Activated T-helper 9 cell treated with anti-CD3 and anti-CD28 coated beads, Interleukin-2, amount 50 U/mL, for 16 hours (primary cell): ENCODE measurements around the gene TRPC6.

Experiments
- DNase-seq: peaks from one replicate; pipeline ENCODE4 v3.0.0-alpha.2; 2020; ENCODE audit warnings: low read depth

The TRPC6 gene

DNA sequence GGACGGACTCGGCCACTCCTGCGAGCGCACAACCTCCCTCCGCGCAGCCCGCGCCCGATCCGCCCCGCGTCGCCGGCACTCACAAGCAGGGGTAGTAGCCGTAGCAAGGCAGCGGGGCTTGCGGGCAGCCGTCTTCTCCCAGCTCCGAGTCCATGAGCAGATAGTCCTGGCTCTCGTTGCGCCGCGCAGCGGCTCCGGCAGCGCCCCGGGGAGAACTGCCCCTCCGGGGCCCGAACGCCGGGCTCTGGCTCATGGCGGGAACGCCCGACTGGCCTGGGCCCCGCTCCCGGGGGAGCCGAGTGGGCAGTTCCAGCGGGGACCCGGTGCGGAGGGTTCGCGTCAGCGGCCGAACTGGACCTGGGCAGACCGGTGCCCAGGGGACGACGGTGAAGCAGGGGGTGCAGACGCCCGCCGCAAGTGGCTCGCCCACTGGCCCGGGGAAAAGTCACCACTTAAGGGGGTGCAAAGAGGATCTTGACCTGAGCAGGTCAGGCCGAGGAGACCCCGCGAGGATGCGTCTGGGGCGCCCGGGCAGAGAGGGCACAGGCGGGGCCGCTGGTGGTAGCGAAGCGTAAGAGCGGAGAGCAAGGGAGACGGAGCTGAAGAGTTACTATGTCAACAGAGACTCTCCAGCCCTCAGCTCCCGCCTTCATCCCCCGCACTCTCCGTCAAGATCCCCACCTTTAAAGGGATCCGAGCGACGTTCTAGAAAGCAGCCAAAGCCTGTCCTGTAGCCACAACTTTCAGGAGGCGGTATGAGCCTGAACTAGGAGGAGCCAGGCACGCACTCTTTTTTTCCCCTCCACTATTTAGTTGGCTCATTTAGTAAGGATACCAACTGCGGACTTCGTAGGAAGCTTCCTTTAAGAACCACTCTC, at the start of gene TRPC6:
Gene TRPC6, minus strand, starts transcription at position 757 of the 878 bp plus-strand sequence. Its CDS starts 504 bp downstream, at position 253.
- DNase-seq, result no peak

DNA sequence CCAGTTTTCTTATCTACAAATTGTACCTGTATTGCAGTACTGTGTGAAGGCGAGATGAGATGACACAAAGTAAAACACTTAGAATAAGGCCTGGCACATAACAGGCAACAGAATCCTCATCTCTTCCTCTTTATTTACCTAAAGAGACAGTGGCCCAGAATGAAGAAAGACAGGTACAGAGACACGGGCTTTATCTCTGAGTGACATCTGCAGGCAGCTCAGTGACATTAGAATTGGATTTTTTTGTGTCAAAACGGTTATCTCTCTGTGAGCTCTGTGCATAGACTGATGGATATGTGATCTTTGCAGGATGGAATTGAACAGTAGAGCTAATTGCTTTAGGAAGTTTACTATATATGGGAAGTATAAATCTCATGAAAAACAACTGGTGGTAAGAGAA, 36.2 kb upstream of the TRPC6 start:
- no peak for DNase-seq

- DNase-seq, result no peak
These were observed 34.9 kb upstream of the TRPC6 start for GRCh38 chr11:101618709-101619108.

DNA sequence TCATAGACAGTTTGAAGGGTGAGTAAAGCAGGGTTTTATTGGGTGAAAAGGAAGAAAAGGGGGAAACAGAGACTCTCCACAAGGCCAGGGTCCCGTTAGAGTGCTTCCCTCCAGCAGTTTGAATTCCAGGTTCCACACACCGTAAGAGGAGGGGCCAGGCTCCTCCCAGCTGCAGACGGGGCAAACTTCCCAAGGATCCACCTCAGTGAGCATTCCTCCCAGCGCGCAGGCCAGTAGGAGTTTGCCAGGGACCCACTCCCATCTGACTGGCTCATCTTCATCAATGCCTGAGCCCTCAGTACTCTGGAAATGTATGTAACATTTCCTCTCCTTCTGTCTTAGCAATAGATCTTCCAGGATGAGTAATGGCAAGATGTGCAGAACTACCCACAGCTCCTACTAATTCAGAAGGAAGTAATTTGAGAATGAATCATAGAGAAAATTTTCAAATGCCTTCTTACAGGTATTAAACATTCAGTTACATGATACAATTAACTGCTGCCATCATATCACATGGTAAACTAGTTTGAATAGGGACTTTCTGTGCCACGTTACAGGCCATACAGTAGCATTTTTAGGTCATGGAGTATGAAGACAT, 34.0 kb upstream of the TRPC6 start:
- DNase-seq, result no peak

GRCh38 chr11:101612481-101612880, 28.7 kb upstream of the TRPC6 start:
- DNase-seq, result no peak

GRCh38 chr11:101600924-101601323, 17.1 kb upstream of the TRPC6 start:
- DNase-seq, result no peak

DNA sequence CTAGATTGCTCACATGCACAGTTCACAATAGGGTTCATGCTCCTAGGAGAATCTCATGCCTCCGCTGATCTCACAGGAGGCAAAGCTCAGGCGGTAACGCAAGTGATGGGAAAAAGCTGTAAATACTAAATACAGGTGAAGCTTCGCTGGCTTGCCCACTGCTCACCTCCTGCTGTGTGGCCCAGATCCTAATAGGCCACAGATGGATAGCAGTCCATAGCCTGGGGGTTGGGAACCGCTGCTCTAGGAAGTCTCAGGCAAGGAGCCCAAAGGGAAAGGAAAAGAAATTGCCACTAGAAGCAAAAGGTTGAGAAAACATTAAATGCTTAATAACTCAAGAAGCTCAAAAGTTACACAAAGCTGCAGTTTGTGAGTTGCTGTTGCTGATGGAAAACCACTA, 3.2 kb upstream of the TRPC6 start:
- DNase-seq, result no peak

DNA sequence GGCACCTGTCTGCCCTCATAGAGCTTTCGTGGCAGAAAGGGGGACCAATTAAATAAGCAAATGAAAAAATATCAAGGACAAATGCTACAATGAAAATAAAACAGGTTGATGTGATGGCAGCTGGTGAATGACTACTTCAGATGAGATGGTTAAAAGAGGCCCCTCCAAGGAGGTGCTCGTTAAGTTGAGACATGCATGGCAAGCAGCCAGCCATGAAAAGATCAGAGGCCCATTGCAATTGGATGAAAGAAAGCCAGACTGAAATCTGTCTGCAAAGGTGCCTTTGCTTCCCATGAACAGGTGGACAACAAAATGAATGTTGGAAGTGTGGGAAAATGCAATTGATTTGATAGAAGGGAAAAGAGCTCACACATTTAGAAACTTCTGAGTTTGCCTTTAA, 848 bp upstream of the TRPC6 start:
- no peak for DNase-seq

- no peak for DNase-seq
These were observed 315 bp upstream of the TRPC6 start for GRCh38 chr11:101584129-101584515.

DNA sequence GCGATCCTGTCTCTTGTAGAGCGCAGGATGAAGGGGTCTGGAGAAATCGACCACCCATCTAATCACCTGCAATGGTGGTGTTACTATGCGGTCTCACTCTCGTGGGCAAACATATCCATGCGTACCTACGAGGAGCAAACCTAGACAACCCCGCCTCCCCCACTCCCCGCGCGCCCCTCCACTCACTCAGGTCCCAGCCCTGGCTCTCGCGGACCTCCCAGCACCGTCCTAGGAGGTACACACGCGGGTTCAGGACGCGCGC, 887 bp downstream of the TRPC6 start:
- no peak for DNase-seq

DNA sequence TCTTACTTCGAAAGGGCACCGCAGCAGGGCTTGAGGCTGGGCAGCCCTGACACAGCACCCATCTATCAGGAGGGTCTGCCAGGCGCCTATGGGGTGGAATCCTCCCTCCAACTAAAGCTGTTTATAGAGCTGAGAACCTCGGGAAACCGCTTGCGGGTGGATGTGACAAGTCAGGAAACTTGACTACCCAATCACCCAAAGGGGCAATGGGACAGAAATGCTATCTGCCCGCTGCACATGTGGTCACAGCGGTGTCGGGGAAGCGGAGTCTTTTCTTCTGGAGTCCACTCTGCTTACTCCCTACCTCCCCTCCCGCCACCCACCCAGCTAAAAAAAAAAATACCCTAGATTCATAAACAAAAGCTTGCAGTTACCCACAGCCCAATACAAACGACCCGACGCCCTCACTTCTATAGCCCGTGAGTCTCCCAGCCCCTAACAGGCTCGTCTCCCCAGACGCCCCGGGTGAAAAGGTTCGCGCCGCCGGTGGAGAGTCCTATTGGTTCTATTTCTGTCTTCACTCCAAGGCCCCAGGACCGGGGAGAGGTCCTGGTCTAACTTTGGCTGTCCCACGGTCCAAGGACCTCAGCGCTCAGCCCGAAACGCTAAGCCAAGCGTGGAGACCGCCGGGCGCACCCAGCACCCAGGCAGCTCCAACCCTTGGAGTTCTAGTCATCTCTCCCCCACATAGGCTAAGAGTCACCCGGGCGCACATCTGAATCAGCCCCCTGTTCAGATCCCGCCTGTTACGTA, 1.4 kb downstream of the TRPC6 start:
- DNase-seq, result no peak

- DNase-seq, result no peak
These were observed 6.3 kb downstream of the TRPC6 start for GRCh38 chr11:101577461-101577860.

- no peak for DNase-seq
These were observed 7.4 kb downstream of the TRPC6 start for GRCh38 chr11:101576456-101576855.

- DNase-seq, result no peak
These were observed 8.9 kb downstream of the TRPC6 start for GRCh38 chr11:101574886-101575285.

GRCh38 chr11:101567071-101567470, 16.7 kb downstream of the TRPC6 start:
- DNase-seq, result no peak

DNA sequence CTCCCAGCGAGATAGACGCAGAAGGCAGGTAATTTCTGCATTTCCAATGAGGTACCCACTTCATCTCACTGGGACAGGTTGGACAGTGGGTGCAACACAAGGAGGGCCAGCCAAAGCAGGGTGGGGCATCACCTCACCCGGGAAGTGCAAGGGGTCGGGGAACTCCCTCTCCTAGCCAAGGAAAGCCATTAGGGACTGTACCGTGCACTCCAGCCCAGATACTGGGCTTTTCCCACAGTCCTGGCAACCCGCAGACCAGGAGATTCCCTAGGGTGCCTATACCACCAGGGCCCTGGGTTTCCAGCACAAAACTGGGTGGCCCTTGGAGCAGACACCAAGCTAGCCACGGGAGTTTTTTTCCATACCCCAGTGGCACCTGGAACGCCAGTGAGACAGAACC, 17.2 kb downstream of the TRPC6 start:
- no peak for DNase-seq

- DNase-seq, result no peak
These were observed 20.6 kb downstream of the TRPC6 start for GRCh38 chr11:101563166-101563565.

DNA sequence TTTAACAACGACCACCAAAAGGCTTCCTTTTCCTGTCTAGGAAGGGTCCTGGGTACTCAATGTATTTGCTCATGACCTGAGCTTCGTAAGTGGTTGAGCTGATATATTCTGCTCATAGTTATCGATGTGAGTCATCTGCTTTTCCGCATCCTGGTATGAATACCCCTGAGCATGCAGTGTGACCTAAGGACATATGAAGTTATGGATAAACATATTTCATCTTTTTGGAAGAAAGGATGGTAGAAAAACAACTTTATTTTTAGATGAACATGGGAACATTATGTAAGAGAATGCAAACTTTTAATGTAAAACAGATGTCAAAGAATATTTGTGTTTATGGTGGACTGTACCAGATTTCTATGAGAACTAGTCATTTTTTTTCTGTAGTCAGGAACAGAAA, 28.4 kb downstream of the TRPC6 start:
- no peak for DNase-seq

- DNase-seq, result no peak
These were observed 29.9 kb downstream of the TRPC6 start for GRCh38 chr11:101553891-101554292.

- no peak for DNase-seq
These were observed 30.9 kb downstream of the TRPC6 start for GRCh38 chr11:101552888-101553287.

GRCh38 chr11:101528541-101528940, 55.3 kb downstream of the TRPC6 start:
- DNase-seq, result no peak

GRCh38 chr11:101523634-101524260, 60.1 kb downstream of the TRPC6 start:
- DNase-seq, result no peak

DNA sequence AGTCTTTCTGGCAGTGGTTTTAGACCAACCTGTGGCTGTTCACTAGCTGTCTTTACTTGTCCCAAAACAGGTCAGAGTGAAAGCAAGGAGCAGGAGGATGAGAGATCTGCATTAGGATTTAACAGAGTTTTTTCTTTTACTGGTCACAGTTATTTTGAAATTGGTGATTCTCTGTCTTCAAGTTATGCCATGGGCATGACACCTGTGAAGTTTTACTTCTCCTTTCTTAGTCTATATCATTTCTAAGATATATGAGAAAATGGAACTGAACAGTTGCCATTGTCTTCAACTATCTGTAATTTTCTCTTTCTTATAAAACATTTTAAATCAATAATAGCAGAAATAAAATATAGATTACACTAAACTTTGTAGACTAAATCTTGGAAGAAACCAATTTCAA, 60.6 kb downstream of the TRPC6 start:
- no peak for DNase-seq
